Omental fat pad (tissue), 4 donors: ENCODE measurements around the gene CRHR1. TPM values are rescaled to one million over a fixed set of nuclear protein-coding genes. Genes with fewer than 3 reads are reported as not detected.

Experiments used
- ATAC-seq: fragments of 150-250 bp; one replicate; pipeline ENCODE4 v1.9.1; 2016; ENCODE audit warnings: mild to moderate bottlenecking, moderate library complexity; ENCODE audit not compliant: low FRiP score
- DNase-seq: peaks from one replicate; pipeline ENCODE4 v3.0.0-alpha.2; 2019; ENCODE audit warnings: low spot score
- total RNA-seq, 4 donors: library from RNA; depleted of rRNA; stranded (reverse); fragments of >200 nt; gene quantifications; one replicate each; pipeline ENCODE4 v1.1.0, GENCODE V29; 2016
- TF ChIP-seq, protein P1 (sequence below), 3 donors: fragments of 450-650 bp; IDR thresholded peaks; one replicate each; pipeline ENCODE4 v1.5.1; 2016 to 2017; ENCODE audit warnings: antibody characterized with exemption in 3 of 3, mild to moderate bottlenecking in 3 of 3, moderate library complexity in 2 of 3

The CRHR1 gene
- total RNA-seq, 4 donors from 2014 or later, result not detected

DNA sequence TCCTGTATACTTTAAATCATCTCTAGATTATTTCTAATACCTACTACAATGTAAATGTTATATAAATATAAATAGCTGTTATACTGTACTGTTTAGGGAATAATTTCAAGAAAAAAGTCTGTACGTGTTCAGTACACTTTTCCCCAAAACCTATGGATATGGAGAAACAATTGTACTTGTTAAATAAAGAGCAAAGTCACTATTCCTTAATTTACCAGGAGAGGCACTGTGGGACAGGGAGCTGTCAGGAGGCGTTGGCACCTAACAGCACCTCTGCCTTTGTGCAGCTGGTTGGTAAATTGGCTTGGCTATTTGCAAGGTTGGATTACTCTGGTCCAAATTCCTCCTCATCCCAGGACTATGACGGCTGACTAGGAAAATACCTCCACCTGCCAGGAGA is 28.0 kb downstream of the CRHR1 start:
- no peak for DNase-seq
- TF ChIP-seq, protein P1, sequence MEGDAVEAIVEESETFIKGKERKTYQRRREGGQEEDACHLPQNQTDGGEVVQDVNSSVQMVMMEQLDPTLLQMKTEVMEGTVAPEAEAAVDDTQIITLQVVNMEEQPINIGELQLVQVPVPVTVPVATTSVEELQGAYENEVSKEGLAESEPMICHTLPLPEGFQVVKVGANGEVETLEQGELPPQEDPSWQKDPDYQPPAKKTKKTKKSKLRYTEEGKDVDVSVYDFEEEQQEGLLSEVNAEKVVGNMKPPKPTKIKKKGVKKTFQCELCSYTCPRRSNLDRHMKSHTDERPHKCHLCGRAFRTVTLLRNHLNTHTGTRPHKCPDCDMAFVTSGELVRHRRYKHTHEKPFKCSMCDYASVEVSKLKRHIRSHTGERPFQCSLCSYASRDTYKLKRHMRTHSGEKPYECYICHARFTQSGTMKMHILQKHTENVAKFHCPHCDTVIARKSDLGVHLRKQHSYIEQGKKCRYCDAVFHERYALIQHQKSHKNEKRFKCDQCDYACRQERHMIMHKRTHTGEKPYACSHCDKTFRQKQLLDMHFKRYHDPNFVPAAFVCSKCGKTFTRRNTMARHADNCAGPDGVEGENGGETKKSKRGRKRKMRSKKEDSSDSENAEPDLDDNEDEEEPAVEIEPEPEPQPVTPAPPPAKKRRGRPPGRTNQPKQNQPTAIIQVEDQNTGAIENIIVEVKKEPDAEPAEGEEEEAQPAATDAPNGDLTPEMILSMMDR (IDR thresholded peaks at IDR 0.05), result no peak
- ATAC-seq, result no peak

DNA sequence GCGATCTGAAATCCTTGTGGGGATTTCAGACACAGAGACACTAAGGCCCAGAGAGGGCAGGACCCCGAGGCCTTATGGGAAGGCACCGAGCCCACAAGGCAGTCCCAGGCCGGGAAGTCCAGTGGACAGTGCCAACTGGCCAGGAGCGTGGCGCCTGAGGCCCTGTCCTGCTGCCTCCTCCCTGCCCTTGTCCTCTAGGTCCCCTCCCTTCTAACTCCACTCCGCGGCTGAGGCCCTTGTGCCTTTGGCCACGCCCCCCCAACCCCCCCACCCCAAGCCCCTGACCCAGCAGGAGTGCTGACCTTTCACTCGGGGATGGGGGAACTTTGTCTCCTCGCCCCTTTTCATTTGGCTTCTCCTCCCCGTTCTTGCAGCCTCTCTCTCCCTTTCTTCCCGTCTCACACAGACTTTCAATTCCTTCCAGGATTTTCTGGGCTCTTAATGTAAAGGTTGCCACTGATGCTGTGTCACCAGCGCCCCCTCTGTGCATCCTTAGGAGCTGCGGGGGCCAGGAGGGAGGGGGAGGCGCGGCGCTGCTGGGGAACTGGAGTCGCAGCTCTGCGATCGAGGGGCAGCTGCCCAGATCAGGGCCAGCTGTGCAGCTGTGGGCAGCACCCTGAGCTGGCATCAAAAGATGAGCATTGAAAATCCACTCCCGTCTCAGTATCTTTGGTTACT is 29.1 kb downstream of the CRHR1 start:
- ATAC-seq, result no peak
- TF ChIP-seq, protein P1 (IDR thresholded peaks at IDR 0.05), result no peak
- DNase-seq, result no peak

DNA sequence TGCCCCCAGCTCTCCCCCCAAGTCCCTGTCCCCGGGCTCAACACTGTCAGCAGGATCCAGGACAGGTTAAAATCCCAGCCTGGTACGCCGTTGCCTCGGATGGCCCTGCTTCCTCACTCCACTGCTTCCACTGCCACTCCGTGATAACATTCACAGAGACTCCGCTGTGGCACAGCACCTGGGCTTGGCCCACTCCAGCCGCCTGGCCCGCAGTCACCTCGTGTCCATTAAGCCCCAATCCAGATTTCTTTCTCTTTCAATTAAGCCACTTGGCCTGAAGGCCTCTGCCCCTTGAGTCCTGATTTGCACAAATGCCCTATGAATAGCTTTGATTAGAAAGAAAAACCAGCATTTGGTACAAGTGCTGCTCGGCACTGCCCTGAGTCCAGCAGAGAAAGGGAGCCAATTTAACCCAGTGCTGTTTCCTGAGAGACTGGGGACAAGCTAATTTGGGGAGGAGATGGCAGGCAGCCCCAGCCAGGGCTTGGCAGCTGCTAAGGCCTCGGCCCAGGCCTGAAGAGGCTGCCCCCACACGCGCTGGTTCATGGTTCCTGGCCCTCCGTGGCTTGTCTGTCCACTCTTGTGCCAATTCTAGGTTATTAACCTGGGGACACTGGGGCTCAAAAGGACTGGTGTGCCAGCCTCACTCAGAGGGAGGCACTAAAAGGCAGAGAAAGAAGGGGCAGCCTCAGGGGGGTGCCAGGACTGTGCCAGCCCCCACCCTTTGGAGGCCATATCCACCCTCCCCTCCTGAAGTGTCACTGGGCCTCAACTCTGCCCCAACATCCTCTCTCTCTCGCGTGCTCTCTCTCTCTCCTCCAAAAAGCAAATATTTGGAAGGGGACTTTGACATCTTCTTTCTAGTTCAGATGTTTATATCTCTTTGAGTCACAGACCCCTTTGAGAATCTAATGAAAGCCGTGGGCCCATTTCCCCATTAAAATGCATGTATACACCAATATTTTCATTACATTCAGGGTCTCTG is 30.8 kb downstream of the CRHR1 start:
- ATAC-seq (no peak), DNase-seq (no peak)
- TF ChIP-seq, protein P1 (IDR thresholded peaks at IDR 0.05), result no peak

DNA sequence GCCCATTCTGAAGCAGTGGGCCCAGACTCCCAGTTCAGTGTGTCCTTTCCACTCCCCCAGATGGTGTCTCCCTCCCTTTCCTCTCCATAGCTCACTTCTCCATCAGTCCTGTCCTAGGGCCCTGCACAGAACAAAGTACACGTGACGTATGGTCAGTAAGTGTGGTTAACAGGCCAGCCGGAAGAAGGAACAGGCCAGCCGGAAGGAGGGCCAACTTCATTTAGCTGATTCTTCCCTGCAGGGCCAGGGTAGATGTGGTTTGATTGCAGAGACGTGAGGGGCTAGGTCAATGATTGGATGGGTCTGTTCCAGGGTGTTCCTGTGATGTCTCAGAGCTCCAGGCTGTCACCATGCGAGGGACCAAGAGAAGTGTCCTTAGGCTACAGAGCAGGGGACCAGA is 31.6 kb downstream of the CRHR1 start:
- TF ChIP-seq, protein P1 (IDR thresholded peaks at IDR 0.05), result no peak
- ATAC-seq (no peak), DNase-seq (no peak)

DNA sequence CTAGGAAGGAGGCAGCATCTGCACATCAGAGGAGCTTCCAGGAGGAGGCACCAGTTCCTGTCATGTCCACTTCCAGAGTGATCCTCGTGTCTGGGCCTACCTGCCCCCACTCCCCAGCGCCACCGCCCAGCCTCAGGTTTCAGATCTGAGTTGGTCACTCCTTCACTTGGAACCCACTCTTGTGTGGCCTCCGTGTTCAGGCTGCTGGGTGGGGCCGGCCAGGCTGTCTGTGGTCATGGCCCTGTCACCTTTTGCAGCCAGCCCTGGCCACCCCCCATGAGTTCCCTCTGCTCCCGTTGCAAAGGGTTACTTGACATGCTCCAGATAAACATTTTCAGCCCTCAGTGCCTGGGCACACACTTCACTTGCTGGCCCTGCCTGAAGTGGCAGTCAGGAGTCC is 33.9 kb downstream of the CRHR1 start:
- DNase-seq, result no peak
- TF ChIP-seq, protein P1 (IDR thresholded peaks at IDR 0.05), result no peak
- ATAC-seq, result no peak

DNA sequence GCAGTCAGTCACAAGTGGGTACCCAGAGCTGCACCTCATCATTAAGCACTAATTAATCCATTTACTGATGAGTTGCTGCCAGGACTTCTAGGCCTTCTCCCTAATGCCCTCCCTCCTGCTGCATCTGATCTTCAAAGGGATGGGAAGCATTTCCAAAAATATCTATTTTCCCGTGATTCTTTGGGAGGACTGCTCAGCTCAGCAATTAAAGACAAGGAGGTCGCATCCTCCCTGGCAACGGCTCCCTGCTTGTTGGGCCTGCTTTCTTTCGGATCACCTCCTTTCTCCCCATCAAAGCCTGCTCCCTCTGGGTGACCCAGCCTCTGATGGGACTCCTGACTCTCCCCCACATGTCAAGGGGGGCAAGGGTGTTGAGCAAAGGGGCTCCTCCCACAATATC is 34.6 kb downstream of the CRHR1 start:
- TF ChIP-seq, protein P1 (IDR thresholded peaks at IDR 0.05), result no peak
- ATAC-seq (no peak), DNase-seq (no peak)
